ENCODE measurements around the gene SPATA20.
A peak's percentile ranks its signal among the peaks of the same experiment; 100 is the strongest.

Gene SPATA20

DNA sequence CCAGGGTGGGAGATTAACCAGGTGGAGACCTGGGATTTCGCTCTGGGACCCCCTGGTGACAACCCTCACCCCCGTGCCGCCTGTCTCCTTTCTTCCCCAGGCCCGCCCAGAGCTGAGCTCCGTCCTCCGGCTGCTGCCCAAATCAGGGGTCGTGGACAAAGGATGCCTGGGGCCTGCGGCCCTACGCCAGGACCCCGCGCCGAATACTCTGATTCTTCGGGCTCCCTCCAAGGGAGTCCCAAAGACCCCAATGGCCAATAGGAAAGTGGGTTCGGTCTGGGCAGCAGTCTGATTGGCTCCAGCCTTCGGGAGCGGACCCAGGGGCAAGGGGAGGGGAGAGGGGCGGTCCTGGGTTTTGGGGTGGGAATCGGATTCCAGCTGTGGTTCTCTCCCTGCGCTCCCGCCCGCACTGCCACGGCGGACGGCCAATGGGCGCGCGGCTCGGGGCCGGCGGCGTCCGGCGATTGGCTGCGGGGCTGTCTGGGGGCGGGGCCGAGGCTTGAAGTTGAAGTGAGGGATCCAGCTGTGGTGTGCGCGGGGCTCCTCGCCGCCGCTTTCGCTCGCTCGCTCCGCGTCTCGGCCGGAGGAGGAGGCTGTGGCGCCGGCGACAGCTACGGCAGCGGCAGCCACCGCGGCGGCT, 13.3 kb downstream of the SPATA20 start, which contains the start of gene CACNA1G:
TSS of gene CACNA1G (plus strand) at position 531 of the 640 bp plus-strand sequence. CDS start 745 bp downstream, outside the sequence.
- peak; percentile 69 for DNase-seq

- DNase-seq = no peak
Observed at GRCh38 chr17:50560931-50561745, 14.2 kb downstream of the SPATA20 start.

DNA sequence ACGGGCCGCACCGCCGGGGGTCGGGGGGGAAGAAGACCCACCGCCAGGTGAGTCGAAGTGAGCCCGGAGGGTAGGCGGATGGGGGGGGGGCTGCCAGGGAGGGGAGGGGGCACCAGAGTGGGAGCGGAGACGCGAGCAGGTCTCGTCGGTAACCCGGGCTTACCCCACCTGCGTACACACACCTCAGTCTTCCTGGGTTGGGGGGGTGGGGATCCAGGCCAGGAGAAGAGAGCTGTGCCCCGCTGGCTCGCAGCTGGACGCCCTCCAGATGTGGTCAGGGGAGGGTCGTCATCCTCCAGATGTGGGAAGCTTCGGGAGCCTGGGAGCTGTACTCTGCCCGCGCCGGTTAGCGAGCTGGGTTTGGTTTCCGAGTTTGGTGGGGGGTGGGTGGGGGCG, 14.8 kb downstream of the SPATA20 start:
- DNase-seq = no peak

DNA sequence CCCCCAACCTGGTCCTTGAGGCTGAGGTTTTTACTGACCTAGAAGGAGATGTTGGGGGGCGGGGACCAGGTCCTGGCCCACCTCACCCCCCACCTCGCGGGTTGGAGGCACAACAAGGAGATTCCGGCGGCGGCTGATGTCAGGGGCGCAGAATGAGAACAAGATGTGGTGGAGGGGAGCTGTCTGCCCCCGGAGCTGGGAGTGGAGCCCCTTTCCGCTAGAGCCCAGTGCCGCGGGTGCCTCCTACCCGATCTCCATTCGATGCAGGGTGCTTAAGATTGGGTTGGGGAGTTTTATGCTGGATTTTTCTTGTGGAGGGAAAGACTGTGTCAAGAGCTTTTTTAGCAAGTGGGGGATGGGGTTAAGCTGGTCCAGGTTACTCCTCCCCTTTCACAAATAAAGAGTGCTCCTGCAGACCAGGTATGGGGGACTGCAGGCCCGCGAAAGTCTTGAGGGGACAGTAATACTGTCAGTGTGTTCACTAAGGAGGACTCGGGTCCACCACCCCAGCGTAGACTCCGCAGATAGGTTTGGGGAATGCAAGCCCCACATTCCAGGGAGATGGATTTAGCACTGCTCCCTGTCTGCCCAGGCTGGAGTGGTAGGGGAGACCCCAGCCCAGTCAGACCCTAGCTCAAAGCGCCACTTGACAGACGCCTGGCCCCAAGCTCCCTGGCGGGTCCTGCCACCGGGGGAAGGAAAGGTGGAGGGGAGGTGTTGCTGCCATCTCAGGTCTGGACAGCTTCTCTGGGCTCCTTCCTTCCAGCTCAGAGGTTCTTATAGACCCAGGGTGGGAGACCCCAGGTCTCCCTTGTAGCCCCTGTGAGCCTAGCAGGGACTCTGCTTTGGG, 15.5 kb downstream of the SPATA20 start:
- no peak for DNase-seq

DNA sequence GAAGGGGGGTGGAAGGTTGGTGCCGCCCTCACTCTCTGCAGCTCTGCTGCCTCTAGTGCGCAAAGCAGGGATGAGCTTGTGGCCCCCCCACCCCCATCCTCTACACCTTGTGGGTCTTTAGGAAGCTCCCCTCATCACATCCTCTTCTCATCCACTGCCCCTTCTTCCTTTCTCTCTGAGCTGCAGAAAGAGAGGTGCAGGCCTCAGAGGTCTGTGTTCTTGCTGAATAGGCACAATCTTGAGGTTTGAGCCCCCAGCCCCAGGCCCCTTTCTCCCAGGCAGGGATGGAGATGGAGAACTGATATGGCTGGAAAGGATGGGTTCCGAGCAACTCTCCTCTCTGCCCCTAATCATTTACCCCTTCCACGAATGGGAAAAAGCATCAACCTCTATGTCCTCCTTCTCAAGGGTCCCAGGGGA, 16.1 kb downstream of the SPATA20 start:
- DNase-seq = no peak

DNA sequence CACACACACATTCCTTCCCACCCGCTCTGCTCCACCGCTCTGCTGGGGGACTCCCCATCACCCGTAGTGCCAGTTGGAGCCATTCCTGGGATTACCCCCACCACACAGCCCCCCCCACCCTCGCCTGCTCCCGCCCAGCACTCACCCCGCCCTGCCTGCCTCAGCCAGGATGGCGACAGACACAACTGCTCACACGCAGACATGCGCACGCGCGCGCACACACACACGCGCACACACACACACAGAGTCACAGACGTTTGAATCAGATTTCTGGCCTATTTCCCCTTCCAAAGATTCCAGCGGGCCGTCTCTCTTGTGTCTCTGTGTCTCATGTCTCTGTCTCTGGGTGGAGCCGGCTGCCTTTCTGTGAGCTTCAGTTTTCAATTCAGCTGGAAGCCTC, 17.9 kb downstream of the SPATA20 start:
- DNase-seq = no peak

DNA sequence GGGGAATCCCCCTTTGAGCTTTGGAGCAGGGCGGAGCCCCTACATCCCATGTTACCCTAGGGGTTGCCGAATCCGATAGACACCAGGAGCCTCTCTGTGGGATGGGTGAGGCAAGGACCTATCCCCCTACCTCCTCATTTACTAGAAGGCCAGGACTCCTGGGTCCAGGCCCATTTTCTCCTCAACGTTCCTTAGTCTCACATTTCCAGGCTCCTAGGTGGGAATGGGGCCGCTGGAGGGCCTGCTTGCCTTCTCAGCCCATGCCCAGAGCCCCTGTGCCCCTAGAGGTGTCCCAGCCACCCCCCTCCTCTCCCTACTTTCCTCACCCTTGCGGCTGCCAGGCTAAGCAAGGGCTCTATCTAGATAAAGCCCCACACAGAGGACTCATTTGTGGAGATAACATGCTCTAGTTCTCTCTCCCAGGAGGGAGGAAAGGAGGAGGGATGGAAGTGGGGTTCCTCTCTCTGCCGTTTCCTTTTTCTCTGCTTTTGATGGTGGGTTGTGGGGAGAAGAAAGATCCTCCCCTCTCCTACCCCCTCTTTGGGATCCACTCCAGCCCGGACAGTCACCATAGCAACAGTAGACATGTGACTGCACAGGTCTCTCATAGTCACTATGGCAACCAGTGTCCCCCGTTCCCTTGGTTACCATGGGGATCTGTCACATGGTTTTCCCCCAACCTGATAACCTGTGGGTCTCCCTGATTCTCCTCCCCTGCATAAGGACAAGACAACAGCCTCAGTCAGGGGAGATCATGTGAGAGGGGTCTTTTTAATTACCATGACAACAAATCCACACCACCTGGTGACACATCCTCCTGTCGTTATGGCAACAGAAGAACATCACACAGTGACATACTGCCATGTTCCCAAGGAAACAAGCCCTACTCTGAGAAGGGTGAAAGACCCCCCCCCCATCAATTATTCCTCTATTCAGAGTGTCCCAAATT, 18.7 kb downstream of the SPATA20 start:
- DNase-seq = peak; percentile 42

- DNase-seq = no peak
Observed at GRCh38 chr17:50566886-50567285, 19.9 kb downstream of the SPATA20 start.

DNA sequence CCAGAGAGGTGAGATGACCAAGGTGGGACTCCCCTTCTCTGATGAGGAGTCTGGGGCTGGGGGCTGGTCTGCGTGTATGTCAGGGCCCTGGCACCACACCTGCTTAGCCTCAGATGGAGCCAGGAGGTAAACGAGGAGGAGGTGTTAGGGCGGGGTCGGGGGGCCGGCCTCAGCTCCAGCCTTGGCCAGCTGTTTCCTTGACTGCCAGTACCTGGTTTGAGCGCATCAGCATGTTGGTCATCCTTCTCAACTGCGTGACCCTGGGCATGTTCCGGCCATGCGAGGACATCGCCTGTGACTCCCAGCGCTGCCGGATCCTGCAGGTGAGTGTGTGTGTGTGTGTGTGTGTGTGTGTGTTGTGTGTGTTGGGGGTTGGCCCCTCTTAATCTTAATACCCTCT, 21.7 kb downstream of the SPATA20 start:
- DNase-seq = no peak

DNA sequence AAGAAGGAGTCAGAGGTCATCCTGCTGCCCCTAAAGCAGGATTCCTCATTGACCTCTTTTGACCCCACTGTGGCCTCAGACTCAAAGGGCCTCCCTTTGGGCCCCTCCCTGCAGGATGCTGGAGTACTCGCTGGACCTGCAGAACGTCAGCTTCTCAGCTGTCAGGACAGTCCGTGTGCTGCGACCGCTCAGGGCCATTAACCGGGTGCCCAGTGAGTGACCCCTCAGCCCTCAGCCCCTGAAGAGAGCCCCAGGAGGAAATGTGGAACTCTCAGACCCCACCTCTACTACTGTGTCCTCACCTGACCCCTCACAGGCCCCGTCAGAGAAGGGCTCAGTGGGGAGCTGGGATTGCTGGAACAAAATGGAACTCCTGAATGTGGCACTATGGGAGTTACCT, 22.6 kb downstream of the SPATA20 start:
- no peak for DNase-seq

DNA sequence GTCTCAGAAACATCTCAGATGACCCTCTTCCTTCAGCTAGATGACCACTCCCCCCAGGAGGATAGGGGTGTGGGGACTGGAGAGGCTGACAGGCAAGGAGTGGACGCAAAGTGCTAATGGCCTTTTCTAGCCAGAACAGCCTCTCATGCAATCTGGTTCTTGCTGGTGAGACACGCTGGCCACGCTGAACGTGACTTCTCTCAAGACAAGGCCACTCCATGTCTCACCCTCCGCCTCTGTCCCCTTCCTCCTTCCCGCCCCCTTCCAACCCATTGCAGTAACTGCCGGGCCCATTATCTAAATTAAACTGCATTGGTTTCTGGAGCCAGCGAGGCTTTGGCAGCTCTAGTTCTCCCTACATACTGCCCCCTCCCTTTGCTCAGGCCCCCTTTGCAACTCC, 23.1 kb downstream of the SPATA20 start:
- DNase-seq = no peak

- DNase-seq = no peak
Observed at GRCh38 chr17:50570528-50570927, 23.6 kb downstream of the SPATA20 start.

DNA sequence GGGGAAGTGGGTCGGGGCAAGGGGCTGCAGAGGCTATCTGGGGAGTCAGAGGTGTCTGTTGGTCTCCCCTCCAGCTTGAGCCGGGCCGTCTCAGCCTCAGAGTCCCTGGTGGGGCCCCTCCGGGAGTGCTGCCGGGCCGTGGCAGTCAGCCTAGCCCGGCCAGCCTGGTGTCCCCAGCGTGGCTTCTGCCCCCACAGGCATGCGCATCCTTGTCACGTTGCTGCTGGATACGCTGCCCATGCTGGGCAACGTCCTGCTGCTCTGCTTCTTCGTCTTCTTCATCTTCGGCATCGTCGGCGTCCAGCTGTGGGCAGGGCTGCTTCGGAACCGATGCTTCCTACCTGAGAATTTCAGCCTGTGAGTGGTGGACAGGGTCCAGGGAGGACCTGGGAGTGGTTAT, 24.7 kb downstream of the SPATA20 start:
- no peak for DNase-seq

DNA sequence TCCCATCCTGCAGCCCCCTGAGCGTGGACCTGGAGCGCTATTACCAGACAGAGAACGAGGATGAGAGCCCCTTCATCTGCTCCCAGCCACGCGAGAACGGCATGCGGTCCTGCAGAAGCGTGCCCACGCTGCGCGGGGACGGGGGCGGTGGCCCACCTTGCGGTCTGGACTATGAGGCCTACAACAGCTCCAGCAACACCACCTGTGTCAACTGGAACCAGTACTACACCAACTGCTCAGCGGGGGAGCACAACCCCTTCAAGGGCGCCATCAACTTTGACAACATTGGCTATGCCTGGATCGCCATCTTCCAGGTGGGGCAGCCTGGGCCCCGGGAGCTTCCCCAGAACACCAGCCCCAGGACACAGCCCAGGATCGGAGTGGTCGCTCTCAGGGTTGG, 25.6 kb downstream of the SPATA20 start:
- no peak for DNase-seq

- DNase-seq = no peak
Observed at GRCh38 chr17:50573866-50574611, 27.1 kb downstream of the SPATA20 start.

- no peak for DNase-seq
Observed at GRCh38 chr17:50575581-50576210, 28.7 kb downstream of the SPATA20 start.

DNA sequence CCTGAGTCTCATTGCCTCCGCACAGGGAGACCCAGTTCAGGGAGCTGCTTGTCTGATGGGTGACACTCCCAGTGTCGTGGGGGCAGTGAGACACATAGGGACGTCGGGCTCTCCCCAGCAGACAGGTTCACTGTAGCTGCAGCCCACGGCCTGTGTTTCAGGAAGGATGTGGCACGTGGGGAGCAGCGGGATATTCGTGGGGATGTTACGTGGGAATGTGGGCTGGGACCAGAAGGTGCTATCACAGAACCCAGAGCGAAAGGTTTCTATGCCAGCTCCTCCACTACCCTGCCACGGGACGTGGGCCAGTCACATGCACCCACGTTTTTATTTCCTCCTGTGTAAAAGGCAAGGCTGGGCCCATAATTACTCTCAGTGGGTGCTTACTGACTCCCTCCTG, 29.9 kb downstream of the SPATA20 start:
- no peak for DNase-seq

GRCh38 chr17:50577451-50577954, 30.5 kb downstream of the SPATA20 start:
- no peak for DNase-seq

GRCh38 chr17:50578173-50578572, 31.2 kb downstream of the SPATA20 start:
- no peak for DNase-seq

DNA sequence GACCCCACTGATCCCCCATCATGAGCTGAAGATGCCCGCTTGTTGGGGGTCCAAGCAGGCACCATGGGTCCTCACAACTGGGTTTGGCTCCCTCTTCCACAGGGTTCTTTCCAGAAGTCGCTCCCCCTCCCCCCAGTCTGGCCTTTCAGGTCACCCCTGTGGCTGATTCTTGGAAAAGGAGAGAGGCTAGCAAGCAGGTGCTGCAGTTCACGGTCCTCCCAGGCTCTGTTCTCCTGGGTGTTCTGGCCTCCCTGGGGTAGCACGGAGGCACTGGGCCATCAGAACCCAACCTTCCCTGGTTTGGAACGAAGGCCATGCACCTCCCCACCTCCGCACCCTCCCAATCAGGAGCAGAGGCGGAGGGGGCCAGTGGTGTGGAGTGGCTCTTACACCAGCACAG, 32.4 kb downstream of the SPATA20 start:
- no peak for DNase-seq

DNA sequence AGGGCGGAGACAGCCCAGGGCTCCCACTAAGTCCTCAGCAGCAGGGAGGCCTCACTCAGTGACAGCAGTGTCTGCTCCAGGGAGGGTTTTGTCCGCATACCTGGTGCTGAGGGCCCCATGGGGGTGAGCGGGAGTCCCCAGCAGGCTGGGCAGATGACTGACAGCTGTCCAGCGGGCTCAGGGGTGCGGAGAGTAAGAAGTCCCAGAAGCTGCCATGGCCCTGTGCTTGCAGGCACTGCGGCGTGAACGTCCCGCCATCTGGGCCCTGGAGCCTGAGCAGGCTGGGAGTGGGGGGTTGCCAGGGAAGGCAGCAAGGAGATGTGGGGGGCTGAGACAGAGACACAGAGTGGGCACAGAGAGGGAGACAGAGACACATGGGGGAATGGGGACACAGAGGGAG, 33.7 kb downstream of the SPATA20 start:
- DNase-seq = no peak
